Mesenchymal stem cell (in vitro differentiated cells and primary cell): ENCODE measurements around the gene ATP1A2.

Experiments
- DNase-seq: peaks from one replicate; pipeline ENCODE4 v3.0.0-alpha.2; 2013
- H2AFZ ChIP-seq: one replicate; pipeline ENCODE4 v1.6.1; 2013; ENCODE audit warnings: low read depth, mild to moderate bottlenecking, control low read depth, inconsistent platforms, low read length, moderate library complexity
- H2AK5ac ChIP-seq: 2 replicates; pipeline ENCODE4 v1.6.1; 2013; ENCODE audit warnings: low read length, moderate library complexity, mild to moderate bottlenecking, inconsistent platforms; ENCODE audit not compliant: severe bottlenecking
- H2BK120ac ChIP-seq: one replicate; pipeline ENCODE4 v1.6.1; 2013; ENCODE audit warnings: low read depth, mild to moderate bottlenecking, inconsistent platforms, low read length, moderate library complexity
- H2BK12ac ChIP-seq, 2 experiments: one replicate each; pipeline ENCODE4 v1.6.1; 2013; ENCODE audit warnings: inconsistent platforms in 2 of 2, low read length in 2 of 2, mild to moderate bottlenecking in 2 of 2, moderate library complexity in 2 of 2, control low read depth in 1 of 2
- H2BK15ac ChIP-seq: one replicate; pipeline ENCODE4 v1.6.1; 2013; ENCODE audit warnings: mild to moderate bottlenecking, low read depth, inconsistent platforms; ENCODE audit not compliant: poor library complexity, severe bottlenecking
- H2BK5ac ChIP-seq: 2 replicates; pipeline ENCODE4 v1.6.1; 2013; ENCODE audit warnings: low read depth, mild to moderate bottlenecking, low read length, control low read depth, inconsistent platforms; ENCODE audit not compliant: poor library complexity, severe bottlenecking
- H3K14ac ChIP-seq, 2 experiments: one replicate each; pipeline ENCODE4 v1.6.1; 2013; ENCODE audit warnings: inconsistent platforms in 2 of 2, low read length in 2 of 2, control low read depth in 1 of 2, mild to moderate bottlenecking in 1 of 2, moderate library complexity in 1 of 2
- H3K18ac ChIP-seq, 2 experiments: one replicate each; pipeline ENCODE4 v1.6.1; 2013; ENCODE audit warnings: inconsistent platforms in 2 of 2, low read length in 2 of 2, control low read depth in 1 of 2, low read depth in 1 of 2, mild to moderate bottlenecking in 1 of 2
- H3K23ac ChIP-seq, 2 experiments: one replicate each; pipeline ENCODE4 v1.6.1; 2013; ENCODE audit warnings: inconsistent platforms in 2 of 2, low read length in 2 of 2, mild to moderate bottlenecking in 2 of 2, moderate library complexity in 2 of 2, control low read depth in 1 of 2
- H3K27ac ChIP-seq: 2 replicates; pipeline ENCODE4 v1.5.1; 2013; ENCODE audit warnings: mild to moderate bottlenecking, moderate library complexity, low read length, control low read depth, inconsistent platforms; ENCODE audit not compliant: poor library complexity, severe bottlenecking
- H3K27me3 ChIP-seq, 2 experiments: 2 replicates each; pipeline versions ENCODE4 v1.6.1 to v1.7.0; 2013; ENCODE audit warnings: low read length in 2 of 2, mild to moderate bottlenecking in 2 of 2, moderate library complexity in 2 of 2, control low read depth in 1 of 2, inconsistent platforms in 1 of 2; ENCODE audit not compliant: control insufficient read depth in 1 of 2, insufficient read depth in 1 of 2
- H3K36me3 ChIP-seq, 2 experiments: 2 replicates each; pipeline versions ENCODE4 v1.6.1 to v1.7.0; 2013; ENCODE audit warnings: low read length in 2 of 2, control low read depth in 1 of 2, inconsistent platforms in 1 of 2, low read depth in 1 of 2, mild to moderate bottlenecking in 1 of 2; ENCODE audit not compliant: insufficient read depth in 2 of 2, control insufficient read depth in 1 of 2
- H3K4ac ChIP-seq, 2 experiments: one replicate each; pipeline ENCODE4 v1.6.1; 2013; ENCODE audit warnings: inconsistent platforms in 2 of 2, low read length in 2 of 2, mild to moderate bottlenecking in 2 of 2, moderate library complexity in 2 of 2, control low read depth in 1 of 2, low read depth in 1 of 2
- H3K4me1 ChIP-seq: 2 replicates; pipeline ENCODE4 v1.6.1; 2013; ENCODE audit warnings: low read depth, low read length, control low read depth; ENCODE audit not compliant: control insufficient read depth, insufficient read depth
- H3K4me2 ChIP-seq: 2 replicates; pipeline ENCODE4 v1.6.1; 2013; ENCODE audit warnings: low read length, mild to moderate bottlenecking, inconsistent platforms; ENCODE audit not compliant: poor library complexity, severe bottlenecking
- H3K4me3 ChIP-seq, 2 experiments: 2 replicates each; pipeline versions ENCODE4 v1.5.1 to v1.7.0; 2013; ENCODE audit warnings: low read length in 2 of 2, mild to moderate bottlenecking in 2 of 2, control low read depth in 1 of 2, low read depth in 1 of 2; ENCODE audit not compliant: insufficient read depth in 1 of 2
- H3K79me1 ChIP-seq: replicated peaks from 2 replicates; pipeline ENCODE4 v1.6.1; 2013; ENCODE audit warnings: mild to moderate bottlenecking, control low read depth, low read length, inconsistent platforms; ENCODE audit not compliant: poor library complexity, severe bottlenecking
- H3K9ac ChIP-seq: 2 replicates; pipeline ENCODE4 v1.7.0; 2013; ENCODE audit warnings: mild to moderate bottlenecking, low read length, moderate library complexity
- H3K9me3 ChIP-seq: 2 replicates; pipeline ENCODE4 v1.7.0; 2013; ENCODE audit warnings: mild to moderate bottlenecking, low read length; ENCODE audit not compliant: control insufficient read depth
- H4K8ac ChIP-seq: one replicate; pipeline ENCODE4 v1.6.1; 2013; ENCODE audit warnings: inconsistent platforms, mild to moderate bottlenecking, low read length, moderate library complexity
- H4K91ac ChIP-seq: one replicate; pipeline ENCODE4 v1.6.1; 2013; ENCODE audit warnings: mild to moderate bottlenecking, low read length, inconsistent platforms
- WGBS: methylation state at CpG from one replicate; pipeline ENCODE4 v1.1.7; 2013; ENCODE audit warnings: mixed read lengths; 5-methylcytosine and 5-hydroxymethylcytosine counted together

ATP1A2 gene

DNA sequence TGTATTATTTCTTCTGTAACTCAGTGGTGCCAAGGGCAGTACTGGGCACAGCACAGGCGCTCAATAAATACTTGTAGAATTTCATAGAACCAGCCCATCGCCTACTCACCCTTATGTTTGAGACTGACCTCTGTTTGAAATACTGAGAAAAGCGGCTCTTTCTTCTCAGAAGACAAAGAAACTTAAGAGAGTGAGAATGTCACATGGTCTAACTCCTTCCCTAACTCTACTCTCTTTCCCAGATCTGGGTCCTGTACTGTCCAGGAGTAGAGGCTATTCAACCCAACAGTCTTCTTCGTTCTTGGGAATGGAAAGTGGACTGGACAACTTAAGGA lies 21.3 kb upstream of the ATP1A2 start:
- no peak overlapping the region for H2AK5ac ChIP-seq
- H3K4me1 ChIP-seq = peaks cover 28% of the 10 kb centered on the region
- no peak overlapping the region for H3K4me2 ChIP-seq
- no peak overlapping the region for H3K18ac ChIP-seq
- H3K4ac ChIP-seq = no peak overlapping the region
- no peaks in the 10 kb centered on the region for H3K27me3 ChIP-seq
- peaks cover 13 to 51% of the 10 kb centered on the region in 2 experiments for H3K36me3 ChIP-seq
- no peak overlapping the region for H3K23ac ChIP-seq
- H2BK15ac ChIP-seq = no peak overlapping the region
- H2BK12ac ChIP-seq = no peak overlapping the region
- no peak for DNase-seq
- no peak overlapping the region for H2AFZ ChIP-seq
- H4K8ac ChIP-seq = no peak overlapping the region
- no peak overlapping the region for H4K91ac ChIP-seq
- H3K9ac ChIP-seq = no peak overlapping the region
- H2BK120ac ChIP-seq = no peak overlapping the region
- no peak overlapping the region for H3K27ac ChIP-seq
- H3K14ac ChIP-seq = no peak overlapping the region
- no peak overlapping the region for H2BK5ac ChIP-seq
- 99% methylated on average over 4 of the region's 4 CpGs for WGBS
- peaks cover 16% of the 10 kb centered on the region for H3K79me1 ChIP-seq
- no peak overlapping the region for H3K4me3 ChIP-seq
- no peaks in the 10 kb centered on the region for H3K9me3 ChIP-seq

DNA sequence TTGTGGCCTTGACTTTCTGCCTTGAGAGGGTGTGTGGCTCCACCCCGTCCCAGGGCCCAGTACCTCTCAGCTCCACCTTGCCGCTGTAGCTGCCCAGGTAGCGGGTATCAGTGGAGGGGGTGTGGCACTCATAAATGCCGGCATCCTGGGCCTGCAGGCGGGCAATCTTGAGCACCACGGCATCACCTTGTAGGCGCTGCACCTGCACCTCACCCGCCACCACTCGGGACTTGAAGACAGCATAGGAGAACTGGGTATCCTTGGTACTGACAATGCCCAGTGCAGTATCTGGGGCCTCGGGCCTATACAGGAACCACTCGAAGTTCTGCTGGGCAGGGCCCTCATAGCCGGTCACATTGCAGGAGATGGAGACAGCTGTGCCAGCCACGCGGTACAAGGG lies 20.8 kb upstream of the ATP1A2 start:
- Histone ChIP-seq H4K91ac (no peak overlapping the region), H3K4me2 (no peak overlapping the region), H2BK12ac (no peak overlapping the region), H3K27me3 (no peaks in the 10 kb centered on the region), H4K8ac (no peak overlapping the region), H3K4me3 (no peak overlapping the region), H2AK5ac (no peak overlapping the region), H3K79me1 (peaks cover 16% of the 10 kb centered on the region), H3K27ac (no peak overlapping the region), H2BK5ac (no peak overlapping the region), H2BK120ac (no peak overlapping the region), H2BK15ac (no peak overlapping the region), H3K4me1 (peaks cover 28% of the 10 kb centered on the region), H3K23ac (no peak overlapping the region), H3K4ac (no peak overlapping the region), H3K18ac (no peak overlapping the region), H3K9me3 (no peaks in the 10 kb centered on the region), H3K9ac (no peak overlapping the region), H3K36me3 (peaks cover 13 to 47% of the 10 kb centered on the region in 2 experiments), H2AFZ (no peak overlapping the region), H3K14ac (no peak overlapping the region)
- 95% methylated on average over 14 of the region's 14 CpGs for WGBS
- DNase-seq = no peak

DNA sequence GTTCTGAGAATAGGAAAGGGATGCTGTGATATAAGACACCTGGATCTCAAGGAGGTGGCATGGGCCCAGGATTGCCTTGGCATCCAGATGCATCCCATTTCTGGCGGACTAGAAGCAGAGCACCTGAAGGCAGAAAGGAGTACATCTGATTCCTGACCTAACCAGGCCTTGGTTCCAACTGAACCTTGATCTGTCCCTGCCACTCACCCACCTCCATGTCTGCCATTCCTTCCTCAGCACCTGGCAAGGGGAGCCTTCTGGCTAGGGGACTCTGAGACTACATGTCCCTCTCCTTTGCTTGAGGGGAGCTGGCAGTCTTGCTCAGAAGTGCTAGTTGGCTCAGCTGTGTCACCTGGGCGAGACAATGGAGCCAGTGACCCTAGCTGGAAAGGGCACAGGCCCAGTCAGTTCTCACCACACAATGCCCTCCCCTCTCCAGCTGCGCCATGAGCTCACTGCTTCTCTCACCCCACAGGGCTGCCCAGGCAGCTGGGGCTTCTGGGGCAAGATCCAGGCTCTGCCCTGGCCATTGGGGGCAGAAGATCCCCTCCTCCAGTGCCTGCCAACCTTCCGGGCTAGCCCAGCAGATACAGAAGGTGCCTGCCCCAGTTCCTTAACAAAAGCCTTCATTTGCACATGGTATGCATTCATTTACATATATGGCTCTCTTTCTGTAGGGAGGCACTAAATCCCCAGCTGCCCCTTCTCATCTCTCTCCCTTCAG lies 20.0 kb upstream of the ATP1A2 start:
- DNase-seq = no peak
- no peak overlapping the region for H3K4ac ChIP-seq
- H2BK5ac ChIP-seq = no peak overlapping the region
- no peak overlapping the region for H3K18ac ChIP-seq
- H2BK12ac ChIP-seq = no peak overlapping the region
- H3K9me3 ChIP-seq = no peaks in the 10 kb centered on the region
- H3K23ac ChIP-seq = no peak overlapping the region
- H3K27me3 ChIP-seq = no peaks in the 10 kb centered on the region
- H3K4me3 ChIP-seq = no peak overlapping the region
- H3K4me1 ChIP-seq = peaks cover 28% of the 10 kb centered on the region
- no peak overlapping the region for H3K27ac ChIP-seq
- no peak overlapping the region for H2AFZ ChIP-seq
- peaks cover 16% of the 10 kb centered on the region for H3K79me1 ChIP-seq
- 92% methylated on average over 4 of the region's 4 CpGs for WGBS
- no peak overlapping the region for H2AK5ac ChIP-seq
- H3K14ac ChIP-seq = no peak overlapping the region
- no peak overlapping the region for H3K9ac ChIP-seq
- H4K91ac ChIP-seq = no peak overlapping the region
- H3K36me3 ChIP-seq = peaks cover 13 to 44% of the 10 kb centered on the region in 2 experiments
- no peak overlapping the region for H4K8ac ChIP-seq
- H2BK15ac ChIP-seq = no peak overlapping the region
- H2BK120ac ChIP-seq = no peak overlapping the region
- no peak overlapping the region for H3K4me2 ChIP-seq

DNA sequence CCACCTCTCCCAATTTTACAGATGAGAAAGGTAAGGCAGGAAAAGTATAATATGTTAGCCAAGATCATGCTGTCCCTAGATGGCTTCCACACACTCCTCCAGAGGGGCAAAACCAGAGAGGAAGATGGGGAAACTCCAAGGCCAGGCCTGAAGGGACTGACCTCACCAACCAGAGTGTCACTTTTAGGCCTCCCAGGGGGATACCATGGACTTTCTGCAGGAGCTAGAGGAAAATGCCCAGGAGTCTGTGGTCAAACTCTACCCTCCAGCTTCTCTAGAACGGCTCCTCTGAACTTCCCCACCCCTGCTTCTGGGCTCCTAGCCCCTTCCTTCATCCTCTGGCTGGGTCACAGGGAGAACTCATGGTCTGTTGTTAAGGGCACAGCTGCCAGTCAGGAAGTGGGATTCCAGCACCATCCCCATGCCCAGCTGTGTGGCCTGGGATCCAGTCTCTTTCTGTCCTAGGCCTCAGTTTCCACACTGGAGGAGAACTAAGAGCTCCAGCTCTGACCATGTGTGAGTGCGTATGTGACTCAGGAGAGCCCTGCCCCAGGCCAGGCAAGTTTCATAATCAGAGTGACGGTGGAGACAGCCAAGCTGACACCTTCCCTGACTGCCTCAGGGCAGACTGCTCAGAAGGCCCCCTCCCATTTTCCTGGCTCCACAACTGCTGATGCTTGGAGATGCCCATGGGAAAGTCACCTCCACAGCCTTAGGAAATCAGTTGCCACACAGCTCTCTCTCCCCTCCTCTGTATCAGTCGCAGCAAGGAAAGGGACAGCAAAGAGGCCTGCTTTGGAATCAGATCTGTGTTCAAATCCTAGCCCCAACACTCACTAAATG lies 19.1 kb upstream of the ATP1A2 start:
- Histone ChIP-seq H4K91ac (no peak overlapping the region), H3K36me3 (peaks cover 13 to 37% of the 10 kb centered on the region in 2 experiments), H3K4ac (no peak overlapping the region), H3K9me3 (no peaks in the 10 kb centered on the region), H2BK12ac (no peak overlapping the region), H2AK5ac (no peak overlapping the region), H2BK120ac (no peak overlapping the region), H3K18ac (no peak overlapping the region), H3K14ac (no peak overlapping the region), H3K23ac (no peak overlapping the region), H3K79me1 (peaks cover 16% of the 10 kb centered on the region), H3K4me1 (peaks cover 32% of the 10 kb centered on the region), H3K4me3 (no peak overlapping the region), H2BK5ac (no peak overlapping the region), H3K27me3 (no peaks in the 10 kb centered on the region), H3K4me2 (no peak overlapping the region), H3K27ac (no peak overlapping the region), H2AFZ (no peak overlapping the region), H2BK15ac (no peak overlapping the region), H4K8ac (no peak overlapping the region), H3K9ac (peak overlapping the region; percentile 60)
- DNase-seq = peak; percentile 82
- 84% methylated on average over 4 of the region's 4 CpGs for WGBS
